GM12891 (cell line): ENCODE measurements around the gene DTD2.

ENCODE experiments used
- DNase-seq: peaks from one replicate; pipeline ENCODE4 v3.0.0; 2011; ENCODE audit warnings: low spot score; ENCODE audit not compliant: insufficient read length
- FAIRE-seq: peaks from 2 replicates; lab custom pipeline; 2011; peaks lifted over from hg19 to GRCh38; lab: Jason Lieb, UNC
- PAX5 ChIP-seq: IDR thresholded peaks from 2 replicates; pipeline ENCODE4 v1.6.1; 2011; ENCODE audit warnings: low read length, moderate library complexity, mild to moderate bottlenecking; ENCODE audit not compliant: insufficient read depth, severe bottlenecking
- POLR2A ChIP-seq: IDR thresholded peaks from 2 replicates; pipeline ENCODE4 v1.6.1; 2011; ENCODE audit warnings: low read depth, low read length, control low read depth
- POLR2AphosphoS5 ChIP-seq: IDR thresholded peaks from 2 replicates; pipeline ENCODE4 v1.6.1; 2011; ENCODE audit warnings: low read depth, low read length, control low read depth
- POU2F2 ChIP-seq: IDR thresholded peaks from 2 replicates; pipeline ENCODE4 v1.6.1; 2011; ENCODE audit warnings: low read depth, mild to moderate bottlenecking, control low read depth, low read length, moderate library complexity
- SPI1 ChIP-seq: IDR thresholded peaks from 2 replicates; pipeline ENCODE4 v1.6.1; 2011; ENCODE audit warnings: low read depth, low read length, control low read depth
- TAF1 ChIP-seq: IDR thresholded peaks from 2 replicates; pipeline ENCODE4 v1.6.1; 2011; ENCODE audit warnings: low read depth, low read length, control low read depth

The DTD2 gene

DNA sequence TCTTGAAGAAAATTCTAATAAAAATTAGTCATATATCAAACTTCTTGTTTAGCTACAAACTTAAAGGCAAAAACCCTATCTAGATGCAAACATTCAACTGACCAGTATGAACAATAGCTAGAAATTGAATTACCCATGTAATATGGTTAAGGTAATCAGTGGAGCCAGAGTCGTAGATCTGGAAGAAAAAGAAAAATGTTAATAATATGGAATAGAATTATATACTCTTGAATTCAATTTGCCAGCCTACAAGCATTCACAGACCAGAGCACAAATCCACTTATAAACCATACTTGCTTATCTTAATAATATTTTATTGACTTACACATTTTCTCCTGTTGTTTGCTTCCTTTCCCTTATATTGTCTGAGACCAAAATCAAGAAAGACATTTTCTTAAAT, 29.3 kb downstream of the DTD2 start:
- FAIRE-seq (no peak), DNase-seq (no peak)
- TF ChIP-seq POLR2AphosphoS5: no peak
- TF ChIP-seq TAF1: no peak

DNA sequence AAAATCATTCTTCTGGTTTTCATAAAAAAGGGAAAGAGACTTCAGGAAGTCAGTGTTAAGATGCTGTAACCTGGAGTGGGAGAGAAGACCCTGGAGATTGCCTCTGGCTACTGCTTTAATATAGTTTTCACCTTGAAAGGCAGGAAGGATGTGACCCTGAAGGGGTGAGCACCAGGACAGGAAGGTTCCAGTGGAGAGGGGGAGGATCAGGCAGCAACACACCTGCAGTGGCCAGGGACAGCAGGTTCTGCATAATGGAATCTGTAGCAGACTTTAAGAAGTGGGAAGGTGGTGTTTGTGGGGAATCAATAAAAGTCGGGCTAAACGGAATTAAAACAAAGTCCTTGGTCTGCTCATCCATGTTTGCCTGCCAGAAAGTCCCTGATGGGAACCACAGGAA, 30.6 kb downstream of the DTD2 start:
- DNase-seq (no peak), FAIRE-seq (no peak)

DNA sequence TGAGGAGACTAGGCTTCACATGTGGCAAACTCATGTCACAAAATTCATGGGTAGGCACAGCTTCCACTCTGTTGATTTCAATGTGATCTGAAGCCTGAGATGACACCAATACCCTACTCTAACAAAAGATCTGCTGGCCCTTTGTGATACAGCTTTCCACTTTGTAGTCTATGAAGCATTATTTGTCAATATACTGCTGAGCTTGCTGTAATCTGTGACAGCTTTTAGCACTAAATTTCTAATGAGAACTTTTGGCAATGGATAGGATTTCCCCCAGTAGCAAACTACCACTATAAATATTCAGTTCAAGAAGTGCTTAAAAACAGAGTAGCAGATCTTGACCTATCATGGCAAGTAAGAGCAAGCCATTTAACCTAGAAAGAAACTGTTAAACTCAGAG, 31.4 kb downstream of the DTD2 start:
- TF ChIP-seq TAF1 (no peak), POLR2A (no peak), POU2F2 (no peak), SPI1 (no peak), PAX5 (no peak), POLR2AphosphoS5 (no peak)
- FAIRE-seq: no peak
- no peak for DNase-seq

More for the DNA sequence above, 30.6 kb downstream of the DTD2 start:
- TF ChIP-seq SPI1 (no peak), POLR2AphosphoS5 (no peak), POLR2A (no peak), PAX5 (no peak), POU2F2 (no peak), TAF1 (no peak)

DNA sequence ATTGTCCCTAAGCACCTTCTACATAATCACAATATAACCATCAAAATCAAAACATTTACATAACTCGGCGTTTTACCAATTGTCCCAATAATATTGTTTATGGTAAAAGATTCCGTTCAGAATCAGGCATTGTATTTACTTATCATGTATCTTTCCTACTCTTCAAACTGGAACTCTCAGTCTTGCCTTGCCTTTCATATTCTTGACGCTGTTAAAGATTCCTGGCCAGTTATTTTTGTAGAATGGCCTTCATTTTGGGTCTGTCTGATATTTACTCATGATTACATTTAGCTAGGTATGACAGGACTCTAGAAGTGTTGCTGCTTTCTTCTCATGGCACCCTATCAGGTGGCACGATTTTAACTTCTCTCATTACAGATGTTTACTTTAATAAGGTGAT, 36.1 kb downstream of the DTD2 start:
- DNase-seq (no peak), FAIRE-seq (no peak)
- no peak for TF ChIP-seq POLR2A
- no peak for TF ChIP-seq POLR2AphosphoS5
- TF ChIP-seq SPI1: no peak
- no peak for TF ChIP-seq TAF1
- no peak for TF ChIP-seq PAX5
- TF ChIP-seq POU2F2: no peak

DNA sequence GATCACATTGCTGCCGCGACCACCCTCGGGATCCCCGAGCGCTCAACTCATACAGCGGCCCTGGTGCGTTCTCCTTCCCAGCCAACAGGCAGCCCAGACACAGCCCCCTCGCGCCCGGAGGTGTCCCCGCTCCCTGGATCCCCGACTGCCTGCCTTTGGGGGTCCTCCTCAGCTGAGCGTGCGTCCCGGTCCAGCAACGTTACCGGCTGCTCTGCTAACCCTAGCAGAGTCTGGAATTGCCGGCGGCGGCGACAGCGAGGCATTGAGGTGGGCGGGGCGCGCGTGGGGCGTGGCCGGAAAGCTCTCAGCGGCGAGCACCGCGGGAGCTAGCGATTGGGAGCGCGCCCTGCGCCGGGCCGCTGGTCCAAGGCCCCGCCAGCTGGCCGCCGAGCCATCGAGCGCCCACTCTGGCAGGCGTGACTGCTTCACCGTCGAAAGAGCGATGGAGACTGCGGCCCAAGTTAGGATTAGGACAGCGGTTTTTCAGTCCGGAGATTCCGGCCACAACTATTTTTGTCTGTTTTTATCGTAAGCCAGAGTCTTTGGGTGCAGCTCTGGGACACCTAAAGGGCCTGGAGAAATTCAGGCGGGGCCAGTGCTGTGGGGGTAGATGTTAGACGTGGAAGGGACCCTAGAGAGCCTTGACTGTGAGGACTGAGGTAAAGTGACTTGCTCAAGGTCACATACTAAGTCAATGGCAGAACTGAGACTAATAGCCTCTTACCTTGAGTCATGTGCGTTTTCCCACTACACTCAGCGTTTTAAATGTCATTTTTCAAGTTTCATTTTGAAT, 36.8 kb downstream of the DTD2 start, which contains the start of gene HEATR5A:
TSS of gene HEATR5A (minus strand) at position 232 of the 793 bp plus-strand sequence. CDS start 17,575 bp downstream, outside the sequence.
- FAIRE-seq (peak; percentile 95), DNase-seq (peak; percentile 84)
- peak; percentile 89 for TF ChIP-seq TAF1
- TF ChIP-seq POU2F2: peak; percentile 85
- peak; percentile 63 for TF ChIP-seq PAX5
- peak; percentile 96 for TF ChIP-seq POLR2A
- TF ChIP-seq SPI1: no peak
- peak; percentile 95 for TF ChIP-seq POLR2AphosphoS5

DNA sequence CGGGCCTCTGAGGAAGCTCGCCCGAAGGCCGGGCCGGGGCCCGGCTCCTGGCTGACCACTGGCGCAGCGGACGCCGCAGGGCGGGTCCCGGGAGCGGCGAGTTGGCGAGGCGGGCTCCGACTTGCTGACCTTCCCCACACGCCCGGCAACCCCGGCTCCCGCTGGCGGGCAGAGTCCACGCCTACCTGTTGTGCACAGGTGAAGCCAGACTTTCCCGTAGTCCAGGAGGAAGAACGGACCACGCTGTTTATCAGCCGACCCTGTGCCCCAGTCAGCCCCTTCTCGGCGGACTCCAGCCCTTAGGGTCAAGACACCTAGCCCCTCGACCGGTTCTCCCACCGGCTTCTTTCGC, 37.4 kb downstream of the DTD2 start:
- TF ChIP-seq SPI1 (no peak), POLR2AphosphoS5 (no peak), POLR2A (no peak), PAX5 (no peak), TAF1 (no peak), POU2F2 (no peak)
- FAIRE-seq (peak; percentile 41), DNase-seq (peak; percentile 26)

DNA sequence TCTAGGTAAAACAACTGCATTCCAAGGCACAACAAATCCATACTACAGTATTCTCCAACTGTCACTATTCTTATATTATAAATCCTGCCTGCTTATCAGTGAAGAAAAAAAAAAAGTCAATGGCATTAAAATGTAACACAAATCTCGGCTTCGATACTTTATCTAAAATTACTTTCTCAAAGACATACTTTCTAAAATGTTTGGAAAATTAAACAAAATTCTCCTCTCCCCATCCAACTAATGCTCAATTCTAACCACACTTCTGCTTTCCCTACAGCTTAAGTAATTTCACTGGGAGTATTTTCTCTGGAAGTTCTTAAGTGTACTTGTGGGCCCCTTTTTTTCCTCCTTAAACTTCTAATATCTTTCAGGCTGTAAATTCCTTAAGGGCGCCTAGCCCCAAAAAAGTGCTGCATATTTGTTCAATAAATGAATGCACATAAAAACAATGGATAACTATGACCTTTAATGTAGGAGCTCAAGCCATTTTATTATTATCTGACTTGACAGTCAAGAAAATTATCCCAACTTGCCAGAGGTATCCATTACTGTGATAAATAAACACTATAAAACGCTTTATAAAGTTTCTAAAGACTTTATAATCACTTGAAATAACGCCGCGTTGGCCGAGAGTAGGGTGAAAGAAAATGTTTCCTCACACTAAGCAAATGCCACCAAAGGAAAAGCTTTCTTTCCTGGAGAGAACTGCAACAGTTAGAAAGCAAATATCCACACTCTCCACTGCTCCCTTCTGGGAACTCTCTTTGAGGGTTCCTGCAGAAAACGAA, 37.9 kb downstream of the DTD2 start:
- FAIRE-seq (no peak), DNase-seq (peak; percentile 7)
- TF ChIP-seq SPI1 (no peak), TAF1 (no peak), POLR2A (no peak), PAX5 (no peak), POLR2AphosphoS5 (no peak), POU2F2 (no peak)

DNA sequence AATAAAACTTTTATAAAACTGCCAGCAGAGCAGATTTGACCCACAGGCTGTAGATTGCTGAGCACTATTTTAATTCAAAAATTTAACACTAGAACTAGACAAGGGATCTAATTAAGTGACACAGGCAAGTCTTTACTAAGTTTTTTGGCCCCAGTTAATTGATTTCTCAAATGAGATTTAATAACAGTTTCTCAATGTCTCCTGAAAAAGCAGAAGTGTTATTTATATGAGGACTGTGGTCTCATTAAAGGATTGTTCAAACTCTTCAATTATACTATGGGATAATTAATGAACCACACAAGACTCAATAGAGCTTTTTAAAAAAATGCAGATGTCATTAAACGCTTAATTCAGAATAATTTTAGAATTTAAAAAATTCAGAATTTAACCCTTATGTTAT, 38.9 kb downstream of the DTD2 start:
- FAIRE-seq (no peak), DNase-seq (no peak)
- no peak for TF ChIP-seq POU2F2
- no peak for TF ChIP-seq SPI1
- TF ChIP-seq PAX5: no peak
- TF ChIP-seq POLR2A: no peak
- TF ChIP-seq POLR2AphosphoS5: no peak
- TF ChIP-seq TAF1: no peak

DNA sequence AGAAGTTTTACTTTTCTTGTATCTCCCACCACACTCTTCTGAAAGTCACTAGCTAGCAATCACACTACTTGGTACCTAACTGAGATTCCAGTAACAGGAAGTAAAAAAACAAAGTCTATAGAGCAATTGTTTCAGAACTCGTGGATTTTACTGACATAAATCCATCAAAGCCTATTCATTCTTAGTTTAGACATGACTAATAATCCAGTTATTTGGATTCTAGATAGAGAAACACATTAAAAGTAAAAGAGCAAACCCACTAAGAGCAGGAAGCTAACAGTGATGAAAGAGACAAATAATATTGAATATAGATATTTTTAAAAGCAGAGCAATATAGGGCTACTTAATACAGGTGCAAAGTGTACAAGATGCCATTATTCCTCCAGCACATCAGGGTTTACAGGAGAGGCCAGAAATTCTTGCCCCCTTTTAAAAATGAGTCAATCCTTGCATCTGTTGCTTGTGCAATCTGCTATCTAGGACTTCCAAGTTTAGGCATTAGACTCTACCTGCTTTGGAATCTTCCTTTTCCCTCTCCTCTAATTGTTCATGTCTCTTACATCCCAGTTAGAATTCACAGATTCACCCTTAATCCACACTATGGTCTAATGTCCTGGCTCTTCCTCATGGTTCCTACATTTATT, 43.0 kb downstream of the DTD2 start:
- peak; percentile 43 for FAIRE-seq

More for the DNA sequence above, 43.0 kb downstream of the DTD2 start:
- DNase-seq: no peak
- TF ChIP-seq SPI1 (no peak), POLR2A (no peak), PAX5 (no peak), POU2F2 (no peak), POLR2AphosphoS5 (no peak), TAF1 (no peak)
